T-helper 22 cell (primary cell): ENCODE data around the gene RETREG3.
"Not testable (repeated sequence)": the region's sequence is repeated elsewhere in the genome, so short reads cannot be mapped to it uniquely, and the experiment has no call there.

Experiments used
- DNase-seq: peaks from one replicate; pipeline ENCODE4 v3.0.0-alpha.2; 2020; ENCODE audit warnings: low read depth

Gene RETREG3

DNA sequence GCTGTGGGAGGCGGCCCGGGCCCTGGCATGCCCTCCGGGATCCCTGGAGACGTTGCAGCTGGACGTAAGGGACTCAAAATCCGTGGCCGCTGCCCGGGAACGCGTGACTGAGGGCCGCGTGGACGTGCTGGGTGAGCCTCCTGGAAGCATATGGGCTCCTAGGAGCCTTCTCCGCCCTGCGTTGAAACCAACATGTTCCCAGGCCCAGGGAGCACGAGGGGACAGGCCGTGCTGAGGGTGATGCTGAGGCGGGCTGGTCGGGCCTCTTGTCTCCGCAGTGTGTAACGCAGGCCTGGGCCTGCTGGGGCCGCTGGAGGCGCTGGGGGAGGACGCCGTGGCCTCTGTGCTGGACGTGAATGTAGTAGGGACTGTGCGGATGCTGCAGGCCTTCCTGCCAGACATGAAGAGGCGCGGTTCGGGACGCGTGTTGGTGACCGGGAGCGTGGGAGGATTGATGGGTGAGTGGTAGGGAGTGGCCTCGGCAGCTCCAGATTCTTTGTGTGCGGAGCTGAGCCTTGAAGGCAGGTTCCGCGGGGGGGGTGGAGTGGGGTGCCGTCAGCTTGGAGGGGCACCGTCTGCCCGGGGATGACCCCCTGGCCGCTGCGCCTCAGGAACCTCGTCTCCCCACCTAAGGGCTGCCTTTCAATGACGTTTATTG, 55.9 kb downstream of the RETREG3 start:
- no peak for DNase-seq

DNA sequence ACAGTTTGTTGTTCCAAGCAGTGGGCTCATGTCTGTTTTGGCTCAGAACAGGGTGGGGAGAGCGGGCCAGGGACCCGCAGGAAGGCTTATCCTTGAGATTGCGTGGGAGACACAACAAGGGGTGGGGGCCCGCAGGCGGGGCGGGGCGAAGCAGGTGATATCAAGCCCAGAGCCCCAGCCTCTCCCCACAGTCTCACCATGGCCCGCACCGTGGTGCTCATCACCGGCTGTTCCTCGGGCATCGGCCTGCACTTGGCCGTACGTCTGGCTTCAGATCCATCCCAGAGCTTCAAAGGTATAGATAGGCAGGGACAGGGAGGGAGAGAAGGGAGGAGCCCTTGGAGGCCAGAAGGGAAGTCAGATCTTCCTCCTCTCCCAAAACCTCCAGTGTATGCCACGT, 56.4 kb downstream of the RETREG3 start, which contains the start of gene HSD17B1:
Gene HSD17B1, plus strand, starts transcription at position 188 of the 400 bp plus-strand sequence. Its CDS starts 11 bp downstream, at position 199.
- DNase-seq, result not testable (repeated sequence)

DNA sequence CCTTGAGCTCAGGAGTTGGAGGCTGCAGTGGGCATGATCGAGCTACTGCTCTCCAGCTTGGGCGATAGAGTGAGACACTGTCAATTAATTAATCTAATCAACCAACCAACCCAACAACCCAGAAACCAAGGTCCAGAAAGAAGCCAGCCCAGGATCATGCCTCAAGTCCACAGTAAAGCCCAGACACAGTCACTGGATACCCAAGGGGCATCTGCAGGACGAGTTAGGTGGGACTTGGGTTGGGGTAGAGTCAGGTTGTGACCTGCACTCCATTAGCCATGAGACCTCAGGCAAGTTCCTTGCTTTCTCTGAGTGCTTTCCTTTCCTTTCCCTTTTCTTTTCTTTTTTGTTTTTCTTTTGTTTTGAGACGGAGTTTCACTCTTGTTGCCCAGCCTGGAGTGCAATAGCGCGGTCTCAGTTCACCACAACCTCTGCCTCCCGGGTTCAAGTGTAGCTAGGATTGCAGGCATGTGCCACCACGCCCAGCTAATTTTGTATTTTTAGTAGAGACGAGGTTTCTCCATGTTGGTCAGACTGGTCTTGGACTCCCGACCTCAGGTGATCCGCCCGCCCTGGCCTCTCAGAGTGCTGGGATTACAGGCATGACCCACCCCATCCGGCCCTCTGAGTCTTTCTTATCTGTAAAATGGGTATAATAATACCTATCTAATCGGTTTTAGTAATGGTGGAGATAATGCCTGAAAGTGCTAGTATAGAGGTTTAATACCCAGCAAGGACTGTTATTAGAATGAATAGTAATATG, 60.0 kb downstream of the RETREG3 start:
- DNase-seq, result no peak

DNA sequence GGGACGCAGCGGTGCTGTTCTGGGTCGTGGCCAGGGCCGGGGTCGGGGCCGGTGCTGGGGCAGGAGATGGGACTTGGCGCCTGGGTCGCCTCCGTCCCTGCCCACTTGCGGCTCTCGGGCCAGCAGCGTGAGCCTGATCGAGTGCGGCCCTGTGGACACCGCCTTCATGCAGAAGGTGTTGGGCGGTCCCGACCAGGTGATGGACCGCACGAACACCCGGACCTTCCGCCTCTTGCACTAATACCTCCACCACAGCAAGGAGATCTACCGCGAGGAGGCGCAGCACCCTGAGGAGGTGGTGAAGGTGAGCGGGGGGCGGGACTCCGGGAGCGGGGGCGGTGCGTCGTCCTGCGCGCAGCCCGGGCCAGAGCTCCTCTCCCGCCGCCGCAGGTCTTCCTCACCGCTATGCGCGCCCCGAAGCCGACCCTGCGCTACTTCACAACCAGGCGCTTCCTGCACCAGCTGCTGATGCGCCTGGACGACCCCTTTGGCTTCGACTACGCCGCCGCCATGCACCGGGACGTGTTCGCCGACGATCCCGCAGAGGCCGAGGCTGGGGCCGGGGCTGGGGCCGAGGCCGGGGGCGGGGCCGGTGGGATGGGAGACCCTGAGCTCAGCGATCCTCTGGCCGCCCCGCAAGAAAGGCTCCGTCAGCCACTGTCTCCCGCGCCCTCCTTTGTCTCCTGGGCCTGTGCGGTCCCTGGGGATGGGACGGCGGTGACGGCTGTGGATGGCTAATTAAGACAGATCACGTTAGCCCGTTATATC, 60.9 kb downstream of the RETREG3 start:
- peak; percentile 57 for DNase-seq

DNA sequence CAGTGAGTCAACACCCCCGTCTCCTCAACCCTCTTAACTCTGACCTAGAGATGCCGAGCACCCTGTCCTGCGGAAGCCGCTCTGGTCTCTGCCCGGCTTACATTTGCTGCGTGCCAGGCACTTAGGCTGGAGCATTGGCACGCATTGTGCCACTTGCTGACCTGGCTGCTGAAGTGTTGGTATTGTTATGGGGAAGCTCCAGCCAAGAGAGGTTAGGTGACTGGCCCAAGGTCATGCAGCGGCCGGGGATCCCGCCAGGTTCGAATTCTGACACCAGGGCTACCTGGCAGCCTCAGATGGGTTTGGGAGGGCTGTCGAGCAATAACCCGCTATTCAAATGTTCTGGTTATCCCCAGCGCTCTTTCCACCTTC, 61.5 kb downstream of the RETREG3 start:
- no peak for DNase-seq

DNA sequence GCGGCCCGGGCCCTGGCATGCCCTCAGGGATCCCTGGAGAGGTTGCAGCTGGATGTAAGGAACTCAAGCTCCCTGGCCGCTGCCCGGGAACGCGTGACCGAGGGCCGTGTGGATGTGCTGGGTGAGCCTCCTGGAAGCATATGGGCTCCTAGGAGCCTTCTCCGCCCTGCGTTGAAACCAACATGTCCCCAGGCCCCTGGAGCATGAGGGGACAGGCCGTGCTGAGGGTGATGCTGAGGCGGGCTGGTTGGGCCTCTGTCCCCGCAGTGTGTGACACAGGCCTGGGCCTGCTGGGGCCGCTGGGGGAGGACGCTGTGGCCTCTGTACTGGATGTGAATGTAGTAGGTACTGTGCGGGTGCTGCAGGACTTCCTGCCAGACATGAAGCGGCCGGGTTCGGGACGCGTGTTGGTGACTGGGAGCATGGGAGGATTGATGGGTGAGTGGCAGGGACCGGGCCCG, 62.1 kb downstream of the RETREG3 start:
- DNase-seq, result no peak

DNA sequence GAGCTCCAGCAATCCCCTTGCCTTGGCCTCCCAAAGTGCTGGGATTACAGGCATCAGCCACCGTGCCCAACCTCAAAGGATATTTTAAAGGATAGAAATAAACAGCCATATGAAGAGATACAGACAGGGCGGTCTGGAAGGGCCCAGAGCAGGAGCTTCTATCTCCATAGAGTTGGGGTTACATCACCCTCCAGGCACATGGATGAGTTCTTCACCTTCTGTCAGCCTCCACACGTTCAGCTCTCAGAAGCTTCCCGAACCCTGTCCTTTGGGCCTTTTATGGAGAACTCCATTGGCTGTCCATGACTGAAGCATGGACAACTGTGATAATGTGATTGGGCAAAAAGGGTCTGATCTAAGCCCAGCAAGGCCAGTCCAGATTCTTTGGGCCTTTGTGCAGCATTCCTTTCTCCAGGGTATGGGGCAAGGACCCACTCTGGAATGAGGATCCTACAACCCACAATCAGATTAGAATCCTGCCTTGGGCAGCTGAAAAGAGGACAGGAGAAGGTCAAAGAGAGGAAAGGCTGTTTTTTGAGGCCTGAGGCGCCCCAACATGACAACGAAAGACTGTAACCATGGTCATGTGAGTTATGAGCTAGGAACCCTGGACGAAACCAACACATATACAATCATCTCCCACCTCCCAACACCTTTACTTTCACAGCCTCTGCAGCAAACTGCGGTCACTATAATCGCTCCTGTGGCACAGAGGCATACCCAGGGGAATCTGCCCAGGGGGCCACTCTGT, 63.2 kb downstream of the RETREG3 start:
- not testable (repeated sequence) for DNase-seq

DNA sequence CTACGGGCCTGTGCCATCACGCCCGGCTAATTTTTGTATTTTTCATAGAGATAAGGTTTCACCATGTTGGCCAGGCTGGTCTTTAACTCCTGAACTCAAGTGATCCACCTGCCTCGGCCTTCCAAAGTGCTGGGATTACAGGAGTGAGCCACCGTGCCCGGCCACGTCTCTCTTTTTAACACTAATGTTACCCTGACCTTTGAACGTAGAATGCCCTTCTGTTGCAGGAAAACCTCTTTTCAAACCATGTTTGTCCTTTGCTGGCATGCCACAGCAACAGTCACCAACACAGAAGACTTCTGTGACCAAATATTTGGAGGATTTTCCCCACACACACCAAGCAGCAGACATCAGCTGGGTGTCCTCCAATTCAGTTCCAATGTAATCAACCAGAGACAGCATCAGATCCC, 64.3 kb downstream of the RETREG3 start:
- DNase-seq, result no peak

DNA sequence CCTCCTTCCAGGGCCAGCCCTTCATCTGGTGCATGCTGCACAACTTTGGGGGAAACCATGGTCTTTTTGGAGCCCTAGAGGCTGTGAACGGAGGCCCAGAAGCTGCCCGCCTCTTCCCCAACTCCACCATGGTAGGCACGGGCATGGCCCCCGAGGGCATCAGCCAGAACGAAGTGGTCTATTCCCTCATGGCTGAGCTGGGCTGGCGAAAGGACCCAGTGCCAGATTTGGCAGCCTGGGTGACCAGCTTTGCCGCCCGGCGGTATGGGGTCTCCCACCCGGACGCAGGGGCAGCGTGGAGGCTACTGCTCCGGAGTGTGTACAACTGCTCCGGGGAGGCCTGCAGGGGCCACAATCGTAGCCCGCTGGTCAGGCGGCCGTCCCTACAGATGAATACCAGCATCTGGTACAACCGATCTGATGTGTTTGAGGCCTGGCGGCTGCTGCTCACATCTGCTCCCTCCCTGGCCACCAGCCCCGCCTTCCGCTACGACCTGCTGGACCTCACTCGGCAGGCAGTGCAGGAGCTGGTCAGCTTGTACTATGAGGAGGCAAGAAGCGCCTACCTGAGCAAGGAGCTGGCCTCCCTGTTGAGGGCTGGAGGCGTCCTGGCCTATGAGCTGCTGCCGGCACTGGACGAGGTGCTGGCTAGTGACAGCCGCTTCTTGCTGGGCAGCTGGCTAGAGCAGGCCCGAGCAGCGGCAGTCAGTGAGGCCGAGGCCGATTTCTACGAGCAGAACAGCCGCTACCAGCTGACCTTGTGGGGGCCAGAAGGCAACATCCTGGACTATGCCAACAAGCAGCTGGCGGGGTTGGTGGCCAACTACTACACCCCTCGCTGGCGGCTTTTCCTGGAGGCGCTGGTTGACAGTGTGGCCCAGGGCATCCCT, 65.7 kb downstream of the RETREG3 start:
- no peak for DNase-seq

DNA sequence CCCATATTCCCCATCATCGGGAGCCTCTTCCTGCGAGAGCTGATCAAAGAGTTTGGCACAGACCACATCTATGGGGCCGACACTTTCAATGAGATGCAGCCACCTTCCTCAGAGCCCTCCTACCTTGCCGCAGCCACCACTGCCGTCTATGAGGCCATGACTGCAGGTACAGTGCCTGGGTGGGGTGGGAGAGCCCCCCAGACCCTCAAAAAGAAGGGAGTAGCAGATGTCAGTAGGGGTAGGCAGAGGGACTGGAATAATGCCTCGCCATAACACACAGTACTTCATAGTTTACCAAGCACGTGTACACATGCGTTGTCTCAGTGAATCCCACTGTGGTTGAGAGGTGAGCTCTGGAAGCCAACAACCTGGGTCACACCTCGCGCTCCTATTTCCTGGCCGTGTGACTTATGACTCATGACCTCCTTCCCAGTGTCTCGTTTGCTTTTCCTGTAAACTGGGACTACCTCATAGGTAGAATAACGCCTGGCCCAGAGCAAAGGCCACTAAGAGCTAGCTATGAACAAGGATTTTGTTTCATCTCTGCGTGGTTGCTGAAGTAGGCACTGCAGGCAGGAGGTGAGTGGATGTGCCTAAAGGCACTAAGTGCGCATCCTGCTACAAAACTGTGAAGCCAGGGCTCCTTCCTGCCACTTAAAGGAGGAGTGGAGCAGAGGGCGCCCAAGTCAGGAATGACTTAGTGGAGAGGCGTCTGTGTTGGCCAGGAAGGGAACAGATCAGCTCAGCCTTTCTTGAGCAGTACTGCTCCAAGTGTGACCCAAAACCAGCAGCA, 67.9 kb downstream of the RETREG3 start:
- DNase-seq, result no peak

DNA sequence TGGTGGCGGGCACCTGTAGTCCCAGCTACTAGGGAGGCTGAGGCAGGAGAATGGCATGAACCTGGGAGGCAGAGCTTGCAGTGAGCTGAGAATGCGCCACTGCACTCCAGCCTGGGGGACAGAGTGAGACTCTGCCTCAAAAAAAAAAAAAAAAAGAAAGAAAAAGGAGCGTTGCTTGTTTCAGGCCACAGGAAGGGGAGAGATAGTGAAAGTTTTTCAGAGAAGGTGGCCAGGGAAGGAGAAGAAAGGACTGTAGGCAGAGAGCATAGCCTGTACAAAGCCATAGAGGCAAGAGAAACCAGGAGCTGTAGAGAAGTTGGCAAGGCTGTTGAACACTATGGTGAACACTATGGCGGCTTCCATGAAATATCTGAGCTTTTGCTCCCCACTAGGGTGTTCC, 68.6 kb downstream of the RETREG3 start:
- DNase-seq, result not testable (repeated sequence)

DNA sequence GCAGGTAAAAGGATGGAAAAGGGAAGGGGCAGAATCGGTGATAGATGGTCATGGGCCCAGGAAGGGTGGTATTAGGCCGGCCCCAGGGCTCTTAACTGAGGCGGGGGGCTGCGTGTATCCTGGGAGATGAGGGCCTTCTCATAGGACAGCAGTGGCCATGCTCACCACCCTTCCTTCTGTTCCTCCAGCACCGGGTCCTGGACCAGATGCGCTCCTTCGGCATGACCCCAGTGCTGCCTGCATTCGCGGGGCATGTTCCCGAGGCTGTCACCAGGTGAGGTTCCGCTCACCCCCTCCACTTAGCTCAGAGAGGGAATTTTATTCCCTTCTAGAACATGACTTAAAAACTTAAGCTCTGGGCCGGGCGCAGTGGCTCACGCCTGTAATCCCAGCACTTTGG, 70.7 kb downstream of the RETREG3 start:
- no peak for DNase-seq

DNA sequence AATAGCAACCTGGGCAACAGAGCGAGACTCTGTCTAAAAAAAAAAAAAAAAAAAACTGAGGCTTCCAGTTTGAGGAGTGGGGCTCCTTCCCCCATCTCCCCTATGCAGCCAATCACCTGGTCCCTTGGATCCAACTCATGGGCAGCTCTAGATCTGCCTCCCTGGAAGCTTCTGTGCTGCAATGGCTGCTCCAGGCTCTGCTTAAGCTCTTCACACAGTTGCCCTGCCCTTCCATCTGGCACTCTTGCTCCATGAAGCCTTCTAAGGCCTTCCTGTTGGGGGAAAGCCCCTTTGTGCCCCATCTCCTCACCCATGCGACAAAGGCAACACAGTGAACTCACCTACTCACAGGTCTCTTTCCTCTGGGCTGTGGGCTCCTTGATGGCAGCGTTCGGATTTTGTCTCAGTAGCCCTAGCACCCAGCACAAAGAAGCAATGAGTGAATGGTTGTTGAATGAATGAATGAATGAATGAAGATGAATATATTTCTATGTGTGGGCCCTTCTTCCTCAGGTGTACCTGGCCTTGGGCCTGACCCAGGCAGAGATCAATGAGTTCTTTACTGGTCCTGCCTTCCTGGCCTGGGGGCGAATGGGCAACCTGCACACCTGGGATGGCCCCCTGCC, 71.2 kb downstream of the RETREG3 start:
- DNase-seq, result no peak

DNA sequence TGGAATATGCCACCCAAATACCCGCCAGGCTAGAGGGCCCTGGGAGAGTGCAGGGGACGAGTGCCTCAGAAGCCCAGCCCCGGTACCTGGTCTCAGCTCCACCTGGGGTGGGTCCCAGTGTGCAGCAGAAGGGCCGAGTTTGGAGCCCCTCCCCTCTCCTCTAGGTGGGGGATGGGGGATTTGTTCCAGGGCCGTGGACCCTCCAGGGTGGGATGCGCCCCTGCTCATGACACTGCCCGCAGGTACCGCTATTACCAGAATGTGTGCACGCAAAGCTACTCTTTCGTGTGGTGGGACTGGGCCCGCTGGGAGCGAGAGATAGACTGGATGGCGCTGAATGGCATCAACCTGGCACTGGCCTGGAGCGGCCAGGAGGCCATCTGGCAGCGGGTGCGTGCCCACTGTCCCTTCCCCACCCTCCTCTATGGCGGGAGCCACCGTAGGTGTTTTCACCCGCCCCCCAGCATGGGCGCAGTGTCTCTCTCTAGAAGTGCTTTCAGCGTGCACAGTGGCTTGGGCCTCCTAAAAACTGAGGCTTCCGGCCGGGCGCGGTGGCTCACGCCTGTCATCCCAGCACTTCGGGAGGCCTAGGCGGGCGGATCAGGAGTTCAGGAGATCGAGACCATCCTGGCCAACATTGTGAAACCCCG, 71.9 kb downstream of the RETREG3 start:
- DNase-seq, result no peak

DNA sequence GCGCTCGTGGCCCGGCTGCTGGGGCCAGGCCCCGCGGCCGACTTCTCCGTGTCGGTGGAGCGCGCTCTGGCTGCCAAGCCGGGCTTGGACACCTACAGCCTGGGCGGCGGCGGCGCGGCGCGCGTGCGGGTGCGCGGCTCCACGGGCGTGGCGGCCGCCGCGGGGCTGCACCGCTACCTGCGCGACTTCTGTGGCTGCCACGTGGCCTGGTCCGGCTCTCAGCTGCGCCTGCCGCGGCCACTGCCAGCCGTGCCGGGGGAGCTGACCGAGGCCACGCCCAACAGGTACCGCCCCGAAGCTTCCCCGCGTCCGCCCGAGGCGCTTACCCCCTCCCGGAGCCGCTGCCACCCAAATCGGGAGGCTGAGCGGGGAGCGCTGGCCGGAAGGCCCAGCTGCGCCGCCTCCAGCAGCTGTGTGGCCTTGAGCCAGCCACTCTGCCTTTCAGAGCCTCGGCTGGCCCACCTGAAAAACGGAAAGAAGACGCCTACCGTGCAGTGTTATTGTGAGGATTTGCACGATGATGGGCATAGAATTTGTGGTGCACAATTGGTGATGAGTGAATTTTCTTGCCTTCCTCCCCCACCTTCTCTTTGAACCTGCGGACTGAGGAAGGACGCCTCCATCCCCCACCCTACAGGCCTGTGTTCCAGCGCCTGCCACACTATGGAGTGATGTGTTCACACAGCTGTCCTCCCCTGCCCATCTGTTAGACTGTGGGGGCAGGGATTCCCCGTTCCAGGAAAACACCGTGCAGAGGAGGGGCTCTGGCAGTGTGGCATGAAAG, 72.6 kb downstream of the RETREG3 start:
- DNase-seq, result peak; percentile 55

DNA sequence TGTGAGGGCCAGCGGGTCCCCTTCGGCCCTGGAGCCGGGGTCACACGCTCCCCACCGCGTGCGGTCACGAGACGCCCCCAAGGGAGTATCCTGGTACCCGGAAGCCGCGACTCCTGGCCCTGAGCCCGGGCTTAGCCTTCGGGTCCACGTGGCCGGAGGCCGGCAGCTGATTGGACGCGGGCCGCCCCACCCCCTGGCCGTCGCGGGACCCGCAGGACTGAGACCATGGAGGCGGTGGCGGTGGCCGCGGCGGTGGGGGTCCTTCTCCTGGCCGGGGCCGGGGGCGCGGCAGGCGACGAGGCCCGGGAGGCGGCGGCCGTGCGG, 73.2 kb downstream of the RETREG3 start, which contains the start of gene NAGLU:
Gene NAGLU, plus strand, starts transcription at position 194 of the 324 bp plus-strand sequence. Its CDS starts 32 bp downstream, at position 226.
- peak; percentile 61 for DNase-seq

DNA sequence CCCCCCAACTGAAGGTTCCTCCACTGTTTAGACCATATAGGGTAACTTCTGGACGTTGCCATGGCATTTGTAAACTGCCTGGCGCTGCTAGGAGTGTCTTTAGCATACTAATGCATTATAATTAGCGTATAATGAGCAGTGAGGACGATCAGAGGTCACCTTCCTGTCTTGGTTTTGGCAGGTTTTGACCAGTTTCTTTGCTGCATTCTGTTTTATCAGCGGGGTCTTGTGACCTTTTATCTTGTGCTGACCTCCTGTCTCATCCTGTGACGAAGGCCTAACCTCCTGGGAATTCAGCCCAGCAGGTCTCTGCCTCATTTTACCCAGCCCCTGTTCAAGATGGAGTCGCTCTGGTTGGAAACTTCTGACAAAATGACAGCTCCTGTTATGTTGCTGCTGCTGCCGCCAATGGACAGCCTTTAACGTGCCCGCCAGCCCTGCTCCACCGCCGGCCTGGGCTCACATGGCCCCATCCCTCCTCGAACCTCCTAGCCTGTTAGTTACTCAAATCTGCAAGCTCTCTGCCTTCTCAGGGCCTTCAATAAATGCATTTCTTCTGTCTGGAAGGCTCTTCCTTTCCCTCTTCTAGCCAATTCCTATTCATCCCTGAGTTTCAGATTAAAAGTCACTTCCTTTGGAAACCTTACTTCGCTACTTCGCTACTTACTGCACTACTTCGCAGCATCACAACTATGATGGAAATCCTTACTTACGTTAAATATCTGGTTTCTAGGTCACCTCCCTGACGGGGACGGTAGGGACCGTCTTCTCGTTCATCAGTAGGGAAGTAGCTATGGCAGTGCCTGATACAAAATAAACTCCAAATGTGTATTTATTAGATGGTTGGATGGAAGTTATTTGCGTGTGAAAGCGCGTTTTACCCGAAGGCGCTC, 73.8 kb downstream of the RETREG3 start:
- DNase-seq, result no peak
